Stimulated activated CD8-positive, alpha-beta memory T cell treated with anti-CD3 and anti-CD28 coated beads, Interleukin-4, amount 100 ng/mL, for 4 hours (primary cell): ENCODE data around the gene BLTP2.
"Not testable (repeated sequence)": the region's sequence is repeated elsewhere in the genome, so short reads cannot be mapped to it uniquely, and the experiment has no call there.

Source experiments
- DNase-seq, 2 donors: peaks; one replicate each; pipeline ENCODE4 v3.0.0-alpha.2; 2020; ENCODE audit warnings: low read depth in 2 of 2, low spot score in 1 of 2

The BLTP2 gene

DNA sequence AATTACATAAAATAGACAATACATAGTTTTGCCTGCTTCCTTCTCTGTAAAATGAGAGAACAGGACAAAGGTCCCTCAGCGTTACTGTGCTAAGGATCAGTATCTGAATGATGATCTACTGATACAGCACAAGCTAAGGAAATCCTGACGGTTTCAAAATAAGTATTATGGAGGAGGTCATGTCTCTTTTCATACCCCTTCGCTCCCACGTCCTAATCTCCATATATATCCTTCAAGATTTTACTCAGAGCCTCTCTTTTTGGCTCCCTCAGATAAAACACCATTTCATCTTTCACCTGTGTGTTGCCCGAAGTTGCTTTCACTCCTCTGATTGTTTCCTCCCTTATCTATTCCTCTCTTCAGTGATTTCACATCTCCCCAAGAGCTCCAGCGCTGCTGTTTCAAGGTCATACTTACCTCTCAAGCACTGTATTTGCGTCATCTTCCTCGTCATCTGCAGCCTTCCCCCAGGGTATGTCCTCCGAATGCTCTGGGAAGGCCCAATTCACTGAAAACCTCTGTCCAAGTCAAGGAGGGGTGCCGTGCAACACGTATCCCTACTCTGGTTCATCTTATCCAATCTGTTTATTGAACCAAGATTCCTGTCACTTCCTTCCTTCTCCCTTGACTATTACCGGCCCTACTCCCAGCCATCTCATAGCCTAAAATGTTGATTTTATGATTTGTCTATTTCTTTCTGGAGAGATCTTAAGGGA is 1.2 kb upstream of the BLTP2 start:
- no peak for DNase-seq

DNA sequence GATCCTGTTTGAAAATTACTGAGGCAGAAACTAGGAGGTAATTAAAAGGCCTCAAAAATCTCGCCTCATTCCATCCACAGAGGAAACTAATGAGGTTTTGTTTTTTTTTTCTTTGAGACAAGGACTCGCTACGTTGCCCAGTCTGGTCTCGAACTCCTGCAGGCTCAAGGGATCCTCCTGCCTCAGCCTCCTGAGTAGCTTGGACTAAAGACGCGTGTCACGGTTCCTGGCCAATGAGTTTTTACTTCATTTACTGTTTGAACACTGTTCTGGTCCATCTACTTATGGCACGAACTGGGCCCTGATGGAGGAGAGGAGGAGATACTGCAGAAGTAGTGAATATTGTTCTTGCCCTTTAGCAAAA is 600 bp upstream of the BLTP2 start:
- no peak for DNase-seq

DNA sequence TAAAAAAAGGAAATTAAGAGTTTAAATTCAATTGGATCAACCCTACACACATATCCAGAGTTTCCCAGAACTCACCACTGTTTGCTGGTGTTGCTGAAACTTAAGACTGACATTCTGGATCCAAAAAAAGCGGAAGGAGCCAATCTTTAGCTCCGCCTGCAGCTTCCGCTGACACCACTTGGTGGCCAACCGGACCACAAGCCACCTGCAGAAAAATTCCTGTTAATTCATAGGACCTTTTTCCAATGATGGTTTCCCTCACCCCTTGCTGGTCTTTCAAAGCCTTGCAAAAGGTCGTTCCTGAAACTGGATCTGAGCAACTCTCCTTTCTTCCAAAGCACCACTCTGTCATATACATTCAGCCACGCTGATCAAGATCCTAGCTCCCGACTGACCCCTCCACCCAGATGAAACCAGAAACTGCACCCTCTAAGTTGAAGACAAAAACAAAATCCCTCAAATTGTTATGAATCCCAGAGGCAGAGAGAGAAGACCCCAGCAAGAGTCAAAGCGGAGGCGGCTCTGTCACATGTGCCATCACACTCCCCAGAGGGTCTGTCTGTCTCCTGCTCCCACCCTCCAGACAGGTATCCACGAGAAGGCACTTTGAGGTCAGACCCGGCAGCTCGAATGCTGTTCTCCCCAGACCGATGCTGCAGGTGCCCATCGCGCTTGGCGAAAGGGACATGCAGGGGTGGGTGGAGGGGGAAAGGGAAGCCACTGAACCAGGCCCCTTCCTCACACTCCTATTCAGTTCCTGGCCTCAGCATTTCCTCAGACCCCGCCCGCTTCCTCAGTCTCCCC is 773 bp downstream of the BLTP2 start:
- DNase-seq, result no peak

DNA sequence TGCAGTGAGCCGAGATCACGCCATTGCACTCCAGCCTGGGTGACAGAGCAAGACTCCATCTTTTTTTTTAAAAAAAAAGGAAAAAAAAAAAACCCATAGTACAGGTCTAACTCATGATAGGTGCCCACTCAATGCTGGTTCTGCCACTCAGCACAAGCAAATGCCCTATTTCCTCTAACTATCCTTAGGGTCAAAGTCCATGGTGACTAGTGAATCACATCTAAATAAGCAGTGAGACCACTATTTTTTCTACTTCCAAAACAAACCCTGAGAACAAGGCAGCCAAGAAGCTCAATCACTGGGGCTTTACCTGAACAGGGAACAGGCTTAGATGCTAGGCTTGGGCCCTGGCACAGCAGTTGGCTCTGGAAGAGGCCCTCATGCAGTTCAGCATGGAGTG is 3.4 kb downstream of the BLTP2 start:
- no peak for DNase-seq

DNA sequence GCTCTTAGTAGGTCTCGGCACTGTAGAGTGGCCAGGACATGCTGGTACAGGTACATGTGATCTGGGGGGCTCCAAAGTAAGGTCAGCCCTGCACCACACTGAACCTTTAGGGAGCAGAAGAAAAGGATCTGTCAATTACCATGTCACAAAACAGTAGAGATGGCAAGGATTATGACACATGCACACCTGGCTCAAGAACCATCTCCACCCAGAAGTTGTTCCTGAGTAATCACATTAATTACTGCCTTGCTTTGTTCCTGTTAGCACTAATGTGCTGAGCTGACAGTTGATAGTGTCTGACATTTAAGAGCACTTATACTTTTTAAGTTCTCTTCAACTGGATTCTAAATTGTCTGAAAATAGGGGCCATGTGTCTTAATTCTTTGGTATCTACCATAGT is 9.5 kb downstream of the BLTP2 start:
- DNase-seq, result no peak

DNA sequence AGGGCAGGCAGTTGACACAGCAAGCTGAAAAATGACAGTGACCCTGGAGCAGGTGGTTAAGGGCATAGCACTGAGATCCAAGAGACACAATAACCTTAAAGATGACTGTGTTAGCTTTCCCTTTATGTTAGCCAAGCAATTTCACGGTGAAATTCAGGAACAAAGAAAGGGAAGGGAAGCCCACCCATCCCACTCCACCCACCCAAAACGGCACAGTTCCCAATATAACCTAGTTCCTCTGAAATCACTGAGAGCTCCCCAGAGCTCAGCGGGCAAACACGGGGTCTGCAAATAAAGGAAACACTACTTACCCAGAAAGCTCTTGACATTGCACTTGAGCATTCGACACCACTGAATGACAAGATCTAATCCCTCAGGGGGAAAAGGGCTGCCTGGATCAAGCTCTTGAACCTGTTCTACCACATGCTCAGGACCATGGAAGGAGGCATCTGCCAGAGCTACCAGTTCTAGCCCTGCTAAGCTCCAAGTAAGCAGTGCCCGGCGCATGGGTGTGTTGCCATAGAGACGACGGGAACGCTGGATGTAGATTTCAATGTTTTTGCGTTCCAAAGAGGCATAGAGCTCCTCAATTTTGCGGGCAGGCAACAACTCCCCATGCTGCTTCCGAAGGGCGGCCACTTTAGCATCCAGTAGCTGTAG is 10.6 kb downstream of the BLTP2 start:
- DNase-seq, result no peak

DNA sequence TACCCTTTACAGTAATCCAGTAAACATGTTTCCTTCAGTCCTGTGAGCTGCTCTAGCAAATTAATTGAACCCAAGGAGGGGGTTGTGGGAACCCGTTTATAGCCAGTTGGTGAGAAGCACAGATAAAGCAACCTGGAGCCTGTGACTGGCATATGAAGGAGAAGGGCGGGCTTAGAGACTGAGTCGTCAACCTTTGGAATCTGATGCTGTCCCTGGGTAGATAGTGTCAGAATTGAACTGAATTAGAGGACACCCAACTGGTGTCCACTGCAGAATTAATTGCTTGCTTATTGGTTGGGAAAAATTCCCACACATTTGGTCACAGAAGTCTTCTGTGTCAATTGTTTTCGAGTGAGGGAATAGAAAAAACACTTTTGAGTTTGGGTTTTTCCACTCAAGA is 18.1 kb downstream of the BLTP2 start:
- DNase-seq, result no peak

DNA sequence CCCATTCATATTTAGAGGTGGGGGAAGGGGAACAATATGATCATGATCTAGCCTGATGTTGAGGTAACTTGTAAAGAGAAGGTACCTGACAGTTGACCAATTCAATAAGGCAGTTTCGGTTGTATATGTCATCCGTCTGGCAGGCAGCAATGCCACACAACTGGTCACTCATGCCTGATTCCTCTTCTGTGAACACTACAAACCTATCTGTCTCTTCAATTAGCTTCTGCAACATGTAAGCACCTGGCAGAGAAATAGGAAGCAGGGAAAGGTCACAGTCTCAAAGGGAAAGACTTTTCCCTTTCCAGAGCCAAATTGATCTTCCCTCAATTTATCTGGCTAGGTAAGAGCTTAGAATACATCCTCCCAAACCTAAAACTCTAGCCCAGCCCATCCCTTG is 20.8 kb downstream of the BLTP2 start:
- no peak for DNase-seq

DNA sequence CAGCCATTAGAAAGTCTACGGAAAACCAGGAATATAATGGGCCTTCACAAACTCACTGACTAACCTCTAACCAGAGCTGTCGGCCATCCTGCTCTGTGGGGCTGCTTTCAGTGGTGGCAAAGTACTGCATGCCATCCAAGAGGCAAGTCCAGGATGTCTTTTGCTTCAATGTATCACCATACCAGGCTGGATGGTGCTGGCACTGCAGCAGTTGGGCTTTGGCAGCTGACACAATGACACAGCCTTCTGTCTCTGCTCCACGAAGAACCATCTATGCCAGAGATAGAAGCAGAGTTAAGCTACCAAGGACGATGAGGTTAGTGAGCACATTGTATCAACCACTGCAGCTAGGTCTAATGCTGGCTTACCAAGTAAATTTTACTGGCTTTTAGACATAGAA is 21.3 kb downstream of the BLTP2 start:
- DNase-seq, result no peak

DNA sequence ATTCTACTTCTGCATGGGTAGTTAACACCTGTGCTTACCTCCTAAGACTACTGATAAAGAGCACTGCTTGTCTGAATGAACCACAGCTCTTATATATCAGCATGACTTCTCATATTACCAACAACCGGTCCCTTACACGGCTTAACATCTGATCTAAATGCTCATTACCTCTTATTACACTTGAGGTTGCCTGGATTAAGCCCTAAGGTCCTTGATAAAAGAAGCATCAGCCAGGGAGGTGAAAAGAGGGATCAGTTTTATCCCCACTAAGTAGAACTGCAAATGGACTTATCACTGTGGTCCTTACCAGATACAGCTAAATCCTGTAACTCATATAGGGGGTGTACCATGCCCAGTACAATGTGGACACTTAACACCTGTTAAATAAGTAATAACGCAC is 22.8 kb downstream of the BLTP2 start:
- no peak for DNase-seq

DNA sequence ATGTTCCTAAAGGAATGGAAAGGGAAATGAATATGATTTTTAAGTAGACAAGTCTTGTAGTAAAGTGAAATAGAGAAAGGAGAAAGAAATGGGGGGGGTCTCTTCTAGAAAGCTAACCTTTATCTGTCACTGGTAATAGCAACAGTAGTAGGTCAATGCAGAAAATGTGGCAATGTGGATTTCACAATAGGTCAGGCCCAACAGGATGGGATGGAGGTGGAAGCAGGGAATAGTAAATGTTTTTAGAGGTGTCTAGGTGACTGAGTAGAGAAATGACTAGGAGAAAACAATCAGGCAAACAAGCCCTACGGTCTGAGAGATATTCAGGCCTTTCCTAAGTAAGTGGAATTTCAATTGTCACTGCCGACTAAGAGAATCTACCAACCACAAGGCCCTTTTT is 24.9 kb downstream of the BLTP2 start:
- no peak for DNase-seq

DNA sequence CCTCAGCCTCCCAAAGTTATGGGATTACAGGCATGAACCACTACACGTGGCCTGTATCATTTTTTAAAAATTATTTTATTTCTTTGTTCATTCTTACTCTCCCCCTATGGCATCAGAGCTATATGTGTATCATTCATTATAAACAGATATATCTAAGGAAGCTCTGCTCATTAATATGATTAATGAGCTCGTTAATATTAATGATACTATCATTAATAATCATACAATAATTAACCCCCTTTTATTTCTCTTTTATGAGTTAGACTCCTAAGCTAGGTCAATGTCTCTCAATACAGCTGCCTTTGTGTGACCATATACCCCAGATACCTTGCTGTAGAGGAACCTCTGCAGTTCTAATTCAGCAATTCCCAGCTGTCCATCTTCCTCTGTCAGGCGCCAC is 26.5 kb downstream of the BLTP2 start:
- no peak for DNase-seq

DNA sequence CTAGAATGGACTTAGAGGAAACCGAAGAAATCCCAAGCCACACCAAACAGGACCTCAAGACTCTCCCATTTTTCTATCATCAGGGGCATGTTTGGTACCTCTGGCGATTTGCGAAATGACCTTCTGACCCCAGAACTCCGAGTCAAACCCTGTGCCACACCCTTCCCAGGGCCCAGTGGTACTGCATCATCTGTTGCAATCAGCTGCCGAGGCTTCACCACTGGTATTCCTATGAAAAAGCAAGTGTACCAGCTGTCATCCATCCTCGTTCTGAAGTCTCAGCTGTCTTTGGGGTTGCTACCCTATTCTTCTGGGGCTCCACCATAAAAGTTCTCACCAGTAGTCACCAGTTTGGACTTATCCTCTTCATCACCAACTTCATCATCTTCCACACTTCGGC is 28.7 kb downstream of the BLTP2 start:
- no peak for DNase-seq

DNA sequence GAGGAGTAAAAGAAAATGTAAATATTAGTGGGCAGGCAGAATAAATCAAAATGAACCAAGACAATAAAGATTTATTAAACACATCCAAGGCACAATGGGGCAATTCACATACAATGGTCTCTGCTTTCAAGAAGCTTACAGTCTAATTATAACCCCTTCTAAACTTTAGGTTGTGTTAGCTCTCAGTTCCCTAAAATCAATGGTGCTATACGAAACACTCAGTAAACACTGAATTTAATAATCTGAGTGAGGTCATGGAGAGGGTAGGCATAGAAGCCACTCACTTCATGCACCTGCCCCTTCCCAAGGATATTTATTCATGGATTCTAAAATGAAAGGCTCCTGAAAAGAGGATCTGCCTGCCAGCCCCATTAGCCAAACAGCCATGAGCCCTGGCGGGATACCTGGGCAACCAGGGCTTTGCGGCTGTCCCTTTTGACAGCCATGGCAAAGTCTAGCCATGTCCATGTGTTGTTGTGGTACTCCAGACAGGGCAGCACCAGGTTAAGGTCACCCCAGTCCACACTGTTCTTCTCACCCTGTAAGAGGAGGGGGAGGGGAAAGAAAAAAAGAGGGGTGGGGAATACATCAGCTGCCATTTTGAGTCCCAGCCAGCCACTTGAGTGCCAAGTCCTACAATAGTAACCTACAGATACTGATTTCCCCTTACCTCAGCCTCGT is 29.6 kb downstream of the BLTP2 start:
- no peak for DNase-seq

DNA sequence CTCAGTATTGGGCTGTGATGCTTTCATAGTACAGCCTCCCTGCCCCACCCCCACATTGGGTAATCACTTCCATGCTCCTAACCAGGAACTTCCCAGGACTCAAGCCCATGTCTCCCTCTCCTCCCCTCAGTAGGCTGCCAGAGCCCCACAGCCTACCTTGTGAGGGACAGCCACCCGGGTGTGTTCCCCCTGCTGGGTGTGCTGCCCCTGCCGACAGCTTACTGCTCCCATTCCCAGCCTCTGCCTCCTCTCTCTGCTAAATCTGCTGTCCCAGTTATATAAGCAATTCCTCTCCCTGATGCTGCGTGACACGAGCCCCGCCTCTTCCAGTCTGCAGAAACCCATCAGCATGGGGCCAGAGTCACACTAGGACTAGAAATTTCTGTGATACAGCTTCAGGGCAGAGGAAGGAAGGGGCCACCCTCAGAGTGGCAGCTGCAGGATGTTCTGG is 31.0 kb downstream of the BLTP2 start, which contains the start of gene RSKR:
TSS of gene RSKR (minus strand) at position 255 of the 451 bp plus-strand sequence. CDS start at position 231, 24 bp downstream.
- no peak for DNase-seq

DNA sequence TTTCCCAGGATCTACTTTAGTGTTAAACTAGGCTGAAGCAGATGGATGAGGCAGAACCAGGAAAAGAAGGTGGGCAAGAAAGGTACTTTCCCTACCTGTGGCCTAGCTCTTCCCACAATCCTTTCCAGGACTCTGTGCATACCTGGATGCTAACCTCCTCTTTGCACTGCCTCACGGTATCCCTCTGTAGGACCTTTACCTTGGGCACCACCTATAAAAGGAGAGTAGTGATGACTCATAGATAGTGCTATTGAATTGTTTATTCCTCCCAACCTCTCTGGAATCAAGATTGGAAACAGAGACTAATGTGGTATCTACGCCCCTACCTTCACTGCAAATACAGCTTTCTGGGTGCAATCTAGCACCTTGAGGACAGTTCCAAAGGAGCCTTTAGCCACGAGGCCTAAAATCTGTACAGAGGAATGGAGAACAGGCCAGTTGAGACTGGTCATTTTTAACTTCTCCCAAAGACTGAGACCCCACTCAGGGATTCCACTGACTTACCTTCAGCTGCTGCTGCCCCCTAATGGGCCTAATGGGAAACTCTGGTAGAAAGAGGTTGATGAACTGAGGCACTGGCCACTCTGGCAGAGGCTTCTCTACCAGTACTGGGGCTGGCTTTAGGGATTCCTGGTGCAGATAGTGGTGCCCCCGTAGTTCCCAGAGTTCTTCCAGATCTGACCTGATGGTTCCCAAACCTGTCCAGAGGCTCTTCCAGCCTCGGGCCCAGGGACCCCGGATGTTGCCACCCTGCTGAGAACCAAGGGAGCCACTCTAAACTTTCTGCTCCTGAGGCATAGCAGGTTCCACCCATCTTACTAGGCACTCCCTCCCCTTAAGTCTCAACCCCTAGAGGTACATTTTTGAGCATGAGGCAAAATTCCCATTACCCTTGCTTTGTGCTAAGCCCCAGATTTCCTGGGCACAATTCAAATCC is 31.8 kb downstream of the BLTP2 start:
- DNase-seq, result no peak

DNA sequence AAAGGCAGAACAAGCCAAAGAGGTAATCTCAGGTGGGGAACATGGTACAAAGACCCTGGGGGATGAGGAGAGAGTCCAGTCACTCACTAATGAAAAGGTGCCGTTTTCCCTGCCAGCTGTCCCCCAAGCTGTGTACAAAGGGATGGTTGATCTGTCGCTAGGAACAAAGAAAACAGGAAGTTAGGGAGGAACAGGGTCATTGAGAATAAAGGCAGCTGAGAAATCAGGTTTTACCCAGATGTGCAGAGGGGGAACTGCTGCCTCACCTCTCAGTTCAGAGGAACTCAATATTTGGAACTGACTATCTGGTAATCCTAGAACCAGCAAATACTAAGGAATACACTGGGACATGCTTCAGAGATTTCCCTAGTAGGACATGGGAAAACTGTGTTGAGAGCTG is 32.4 kb downstream of the BLTP2 start:
- DNase-seq, result no peak

DNA sequence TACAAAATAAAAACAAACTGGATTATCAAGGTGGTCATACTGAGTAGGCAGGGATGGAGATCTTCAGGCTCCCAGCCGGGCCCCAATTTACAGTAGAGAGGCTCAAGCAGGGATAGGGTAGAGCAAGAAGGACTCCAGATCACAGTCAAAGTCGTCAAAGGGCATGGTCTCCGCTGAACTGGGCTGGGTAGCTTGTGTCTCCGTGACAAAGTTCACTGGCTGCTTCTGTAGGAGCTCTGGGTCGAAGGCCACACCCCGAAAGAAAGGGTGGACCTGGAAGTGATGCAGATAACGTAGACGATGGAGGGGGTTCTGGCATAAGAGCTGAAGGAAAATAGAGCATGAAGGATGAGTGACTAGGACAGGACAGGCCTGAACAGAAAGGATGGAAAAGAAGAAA is 34.6 kb downstream of the BLTP2 start:
- no peak for DNase-seq

DNA sequence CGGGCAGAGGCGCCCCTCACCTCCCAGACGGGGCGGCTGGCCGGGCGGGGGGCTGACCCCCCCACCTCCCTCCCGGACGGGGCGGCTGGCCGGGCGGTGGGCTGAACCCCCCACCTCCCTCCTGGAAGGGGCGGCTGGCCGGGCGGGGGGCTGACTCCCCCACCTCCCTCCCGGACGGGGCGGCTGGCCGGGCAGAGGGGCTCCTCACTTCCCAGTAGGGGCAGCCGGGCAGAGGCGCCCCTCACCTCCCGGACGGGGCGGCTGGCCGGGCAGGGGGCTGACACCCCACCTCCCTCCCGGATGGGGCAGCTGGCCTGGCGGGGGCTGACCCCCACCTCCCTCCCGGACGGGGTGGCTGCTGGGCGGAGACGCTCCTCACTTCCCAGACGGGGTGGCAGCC is 40.9 kb downstream of the BLTP2 start:
- DNase-seq, result not testable (repeated sequence)
